Tibial artery (tissue), 4 donors: ENCODE measurements around the gene HOXB4.

Experiments used
- DNase-seq, 2 donors: peaks; one replicate each; pipeline ENCODE4 v3.0.0-alpha.2; 2019
- H3K27ac ChIP-seq, 2 donors: fragments of 200-600 bp; sonication (generic) in 1 of 2; 1 replicate in 1 of 2; 2 replicates in 1 of 2; pipeline ENCODE4 v1.5.1; 2018 to 2019; ENCODE audit warnings: mild to moderate bottlenecking in 1 of 2
- H3K27me3 ChIP-seq, 2 donors: fragments of 200-600 bp; sonication (generic) in 1 of 2; one replicate each; pipeline versions ENCODE4 v1.5.1 to v1.6.0; 2016 to 2019
- H3K36me3 ChIP-seq, 3 donors: fragments of 200-600 bp; sonication (generic) in 2 of 3; one replicate each; pipeline ENCODE4 v1.5.1; 2016 to 2019; ENCODE audit warnings: mild to moderate bottlenecking in 2 of 3
- H3K4me1 ChIP-seq, 4 donors: fragments of 200-600 bp; sonication (generic) in 2 of 4; 1 replicate in 3 of 4; 2 replicates in 1 of 4; pipeline ENCODE4 v1.5.1; 2016 to 2019
- H3K4me3 ChIP-seq, 2 donors: fragments of 200-600 bp; sonication (generic) in 1 of 2; 1 replicate in 1 of 2; 2 replicates in 1 of 2; pipeline ENCODE4 v1.5.1; 2018 to 2019; ENCODE audit warnings: mild to moderate bottlenecking in 2 of 2
- H3K9me3 ChIP-seq, 3 donors: fragments of 200-600 bp; sonication (generic) in 1 of 3; one replicate each; pipeline ENCODE4 v1.5.1; 2016 to 2019
- intact Hi-C: fragments of 100-400 bp; cut with DNase I; formaldehyde crosslinking; loops from one replicate; pipeline ENCODE4 v1.15.0; 2023; ENCODE audit warnings: low total_unique reads
- TF ChIP-seq, protein P1 (sequence below), 2 experiments: fragments of 200-600 bp in 1 of 2; fragments of 450-650 bp in 1 of 2; IDR thresholded peaks; one replicate each; pipeline ENCODE4 v1.5.1; 2017 to 2019; ENCODE audit warnings: antibody characterized with exemption in 2 of 2, mild to moderate bottlenecking in 1 of 2, moderate library complexity in 1 of 2

HOXB4 gene

DNA sequence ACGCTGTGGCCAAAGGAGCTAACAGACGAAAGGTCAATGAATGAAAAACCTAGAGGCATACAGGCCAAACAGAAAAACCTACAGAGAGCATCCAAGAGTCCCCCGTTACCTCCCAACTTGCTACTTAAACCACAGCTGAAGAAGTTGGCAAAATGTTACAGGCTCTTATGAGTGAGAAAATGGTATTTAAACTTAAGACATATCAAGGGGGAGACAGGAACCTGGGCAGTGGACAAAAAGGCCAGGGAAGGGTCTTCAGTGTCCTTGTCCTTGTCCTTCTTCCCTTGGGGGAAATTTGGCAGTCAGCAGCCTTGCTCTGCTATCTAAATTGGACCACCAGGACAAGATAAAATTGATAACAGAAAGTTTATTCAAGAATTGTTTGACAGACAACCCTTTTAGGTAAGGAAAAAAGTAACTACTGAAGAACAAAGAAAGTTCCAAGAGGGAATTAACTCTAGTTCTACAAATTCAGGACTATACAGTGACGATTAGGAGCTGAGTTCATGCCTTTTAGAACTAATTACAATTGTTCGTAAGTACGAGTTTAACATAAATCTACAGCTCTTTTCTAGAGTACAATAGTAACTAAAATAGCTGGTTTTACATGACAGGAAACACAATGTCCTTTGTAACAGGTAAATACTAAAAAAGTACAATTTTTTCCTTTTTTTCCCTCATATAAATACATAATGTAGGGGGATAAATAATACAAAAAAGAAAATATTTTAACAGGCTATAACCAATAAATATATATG, 29.4 kb downstream of the HOXB4 start:
- Histone ChIP-seq H3K4me3 (peak overlapping the region in 1 of 2 donors; percentile 49), H3K9me3 (no peaks in the 10 kb centered on the region), H3K4me1 (peaks cover 0 to 37% (median 26%) of the 10 kb centered on the region in 4 donors), H3K27ac (peak overlapping the region in 1 of 2 donors; percentile 95), H3K36me3 (no peaks in the 10 kb centered on the region), H3K27me3 (no peaks in the 10 kb centered on the region)
- intact Hi-C loops, result no loop called here
- DNase-seq, result no peak
- TF ChIP-seq, protein P1, sequence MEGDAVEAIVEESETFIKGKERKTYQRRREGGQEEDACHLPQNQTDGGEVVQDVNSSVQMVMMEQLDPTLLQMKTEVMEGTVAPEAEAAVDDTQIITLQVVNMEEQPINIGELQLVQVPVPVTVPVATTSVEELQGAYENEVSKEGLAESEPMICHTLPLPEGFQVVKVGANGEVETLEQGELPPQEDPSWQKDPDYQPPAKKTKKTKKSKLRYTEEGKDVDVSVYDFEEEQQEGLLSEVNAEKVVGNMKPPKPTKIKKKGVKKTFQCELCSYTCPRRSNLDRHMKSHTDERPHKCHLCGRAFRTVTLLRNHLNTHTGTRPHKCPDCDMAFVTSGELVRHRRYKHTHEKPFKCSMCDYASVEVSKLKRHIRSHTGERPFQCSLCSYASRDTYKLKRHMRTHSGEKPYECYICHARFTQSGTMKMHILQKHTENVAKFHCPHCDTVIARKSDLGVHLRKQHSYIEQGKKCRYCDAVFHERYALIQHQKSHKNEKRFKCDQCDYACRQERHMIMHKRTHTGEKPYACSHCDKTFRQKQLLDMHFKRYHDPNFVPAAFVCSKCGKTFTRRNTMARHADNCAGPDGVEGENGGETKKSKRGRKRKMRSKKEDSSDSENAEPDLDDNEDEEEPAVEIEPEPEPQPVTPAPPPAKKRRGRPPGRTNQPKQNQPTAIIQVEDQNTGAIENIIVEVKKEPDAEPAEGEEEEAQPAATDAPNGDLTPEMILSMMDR (IDR thresholded peaks at IDR 0.05), result no peak

DNA sequence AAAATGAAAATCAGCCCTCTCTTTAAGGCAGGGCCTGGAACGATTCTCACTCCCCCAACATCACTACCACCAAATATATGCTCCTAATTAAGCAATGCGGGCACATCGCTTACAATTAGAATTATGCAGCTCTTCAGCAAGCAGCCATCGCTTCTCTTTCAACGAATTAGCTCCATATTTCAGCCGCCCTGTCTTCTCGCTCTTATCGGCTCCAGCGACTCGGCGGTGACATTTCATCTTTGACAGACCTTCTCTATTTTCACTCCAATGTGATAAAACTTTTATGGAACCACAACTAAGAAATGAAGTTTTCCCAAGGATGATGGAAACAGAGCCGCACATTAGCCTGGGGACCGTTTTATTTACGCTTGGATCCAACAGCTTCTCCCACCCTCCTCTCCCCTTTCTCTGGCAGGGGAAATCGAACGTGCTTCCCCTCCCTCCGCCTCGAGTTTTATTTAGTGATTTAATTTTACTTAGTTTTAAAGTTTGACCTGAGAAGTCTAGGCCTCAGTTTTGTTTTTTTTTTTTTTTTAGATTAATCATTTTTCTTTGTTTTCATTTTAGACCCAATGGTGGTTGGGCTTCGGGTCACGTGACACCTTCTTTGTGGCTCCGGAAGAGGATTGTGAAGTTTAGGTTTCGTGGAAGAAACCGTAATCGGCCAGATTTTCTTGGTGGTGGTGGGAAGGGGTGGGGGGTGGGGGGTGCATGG, 30.2 kb downstream of the HOXB4 start:
- Histone ChIP-seq H3K9me3 (no peaks in the 10 kb centered on the region), H3K27ac (peak overlapping the region in 1 of 2 donors; percentile 95), H3K4me3 (peak overlapping the region; percentile 30 to 49), H3K36me3 (no peaks in the 10 kb centered on the region), H3K27me3 (peaks cover 0 to 5% of the 10 kb centered on the region in 2 donors), H3K4me1 (peaks cover 0 to 36% (median 28%) of the 10 kb centered on the region in 4 donors)
- TF ChIP-seq, protein P1 (IDR thresholded peaks at IDR 0.05), result no peak
- no peak for DNase-seq
- intact Hi-C loops, result no loop called here

DNA sequence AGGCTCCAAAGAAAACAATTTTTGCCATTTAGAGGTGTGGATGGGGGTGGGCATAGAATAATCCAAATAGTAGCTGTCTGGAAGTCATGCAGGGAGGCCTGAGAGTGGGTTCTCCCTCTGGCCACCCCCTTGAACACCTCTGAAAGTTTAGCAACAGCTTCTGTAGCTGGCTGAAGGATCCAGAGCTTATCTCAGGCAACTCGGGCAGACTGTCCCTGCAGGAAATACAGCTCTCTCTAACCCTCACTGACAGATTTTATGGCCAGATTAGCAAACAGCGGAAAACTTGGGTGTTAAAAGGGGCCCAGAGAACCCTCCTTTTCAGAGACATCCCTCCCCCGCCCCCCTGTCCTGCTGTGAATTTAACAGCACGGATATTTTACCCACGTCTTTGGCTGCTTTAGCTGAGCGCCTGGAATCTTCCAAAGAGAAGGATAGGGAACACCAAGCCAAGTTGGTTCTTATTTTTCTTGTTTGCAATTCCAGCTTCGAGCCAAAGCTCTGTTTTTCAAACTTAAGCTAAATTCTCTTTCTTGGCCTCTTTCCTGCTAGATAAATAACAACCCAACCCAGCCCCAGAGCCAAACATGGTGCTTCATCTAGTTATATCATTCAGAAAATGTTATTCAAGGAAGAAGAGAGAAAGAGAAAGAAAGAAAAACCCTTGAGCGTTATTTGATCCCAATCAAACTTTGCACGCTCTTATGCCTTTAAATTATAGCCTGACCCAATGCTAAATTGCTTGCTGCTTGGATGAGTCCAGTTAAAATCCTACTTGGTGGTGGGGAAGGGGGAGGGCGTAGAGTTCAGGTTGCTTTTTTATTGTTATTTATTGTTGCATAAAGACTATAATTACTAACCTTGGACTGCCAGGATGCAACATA, 31.0 kb downstream of the HOXB4 start:
- Histone ChIP-seq H3K4me1 (peaks cover 0 to 40% (median 26%) of the 10 kb centered on the region in 4 donors), H3K36me3 (no peaks in the 10 kb centered on the region), H3K27me3 (peaks cover 0 to 5% of the 10 kb centered on the region in 2 donors), H3K4me3 (peak overlapping the region; percentile 30 to 49), H3K27ac (peak overlapping the region; percentile 41 to 95), H3K9me3 (no peaks in the 10 kb centered on the region)
- intact Hi-C loops, result no loop called here
- DNase-seq, result no peak
- TF ChIP-seq, protein P1 (IDR thresholded peaks at IDR 0.05), result no peak

DNA sequence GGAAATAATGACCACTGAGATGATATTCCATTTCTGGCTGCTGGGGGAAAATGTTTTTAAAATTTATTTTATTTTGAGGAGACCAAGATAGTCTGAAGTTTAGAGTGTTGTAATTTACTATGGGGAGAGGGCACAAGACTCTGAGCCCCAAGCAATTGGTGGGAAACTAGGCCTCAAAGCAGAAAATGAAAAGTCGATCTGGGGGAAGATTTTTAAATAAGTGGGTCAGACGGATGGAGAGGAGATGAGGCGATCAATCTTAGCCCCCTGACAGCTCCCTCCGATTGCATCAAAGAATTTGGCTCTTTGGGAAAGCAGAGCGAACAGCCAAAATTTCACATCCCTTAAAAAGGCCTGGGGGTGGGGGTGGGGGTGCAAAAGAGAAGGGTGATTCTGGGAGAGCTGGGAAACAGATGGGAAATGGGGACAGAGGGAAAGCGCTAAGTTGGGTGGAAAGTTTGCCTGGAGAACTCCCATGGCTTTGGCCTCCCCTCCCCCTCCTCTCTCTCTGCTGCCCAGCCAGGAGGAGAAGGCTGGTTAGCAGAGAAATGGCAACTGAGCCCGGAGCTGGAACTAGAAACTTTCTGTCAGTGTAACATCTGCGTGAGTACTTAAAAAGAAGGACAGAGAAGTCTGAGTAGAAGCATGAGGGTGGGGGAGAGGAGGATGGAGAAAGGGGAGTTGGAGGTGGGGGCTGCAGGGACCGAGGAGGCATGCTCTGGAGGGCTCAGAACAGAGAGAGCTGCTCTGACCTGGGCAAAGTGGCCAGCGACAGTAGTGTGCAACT, 31.8 kb downstream of the HOXB4 start:
- H3K4me3 ChIP-seq, result peak overlapping the region; percentile 30 to 49
- peaks cover 0 to 40% (median 27%) of the 10 kb centered on the region in 4 donors for H3K4me1 ChIP-seq
- peak overlapping the region; percentile 41 to 95 for H3K27ac ChIP-seq
- H3K36me3 ChIP-seq, result no peaks in the 10 kb centered on the region
- intact Hi-C loops, result no loop called here
- H3K9me3 ChIP-seq, result no peaks in the 10 kb centered on the region
- DNase-seq, result no peak
- TF ChIP-seq, protein P1 (IDR thresholded peaks at IDR 0.05), result no peak
- H3K27me3 ChIP-seq, result peaks cover 0 to 5% of the 10 kb centered on the region in 2 donors

DNA sequence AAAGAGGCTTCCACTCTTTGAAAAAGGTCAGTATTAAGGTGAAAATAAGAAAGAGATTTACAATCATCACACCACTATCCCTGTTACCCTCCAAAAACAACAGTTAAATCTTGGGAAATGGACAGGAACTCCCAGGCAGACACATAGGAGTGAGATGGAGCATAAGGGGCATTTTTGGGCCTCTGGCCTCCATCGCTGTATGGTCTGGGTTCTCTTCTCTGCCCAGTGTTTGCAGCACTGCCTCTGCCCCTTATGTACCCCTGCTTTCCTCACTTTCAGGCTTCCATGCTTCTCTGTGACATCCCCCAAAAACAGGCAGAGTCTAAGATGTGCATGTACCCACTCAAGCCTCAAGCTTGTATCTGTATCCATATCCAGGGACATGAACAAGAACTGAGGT, 32.6 kb downstream of the HOXB4 start:
- H3K9me3 ChIP-seq, result no peaks in the 10 kb centered on the region
- intact Hi-C loops, result no loop called here
- DNase-seq, result no peak
- TF ChIP-seq, protein P1 (IDR thresholded peaks at IDR 0.05), result no peak
- peaks cover 0 to 5% of the 10 kb centered on the region in 2 donors for H3K27me3 ChIP-seq
- peak overlapping the region; percentile 55 to 95 for H3K27ac ChIP-seq
- H3K4me3 ChIP-seq, result peak overlapping the region in 1 of 2 donors; percentile 78
- H3K36me3 ChIP-seq, result no peaks in the 10 kb centered on the region
- H3K4me1 ChIP-seq, result peaks cover 0 to 37% (median 31%) of the 10 kb centered on the region in 4 donors
